ENCODE data around the gene STXBP4.

GRCh38 chr17:54937018-54937417 is 31.5 kb upstream of the STXBP4 start:
- no peak for TF ChIP-seq GATA2 (IDR thresholded peaks at IDR 0.05; ENCODE audit: insufficient read depth, insufficient read length, low read depth, low read length)
- no peak for TF ChIP-seq EZH2 (IDR thresholded peaks at IDR 0.05; ENCODE audit: borderline replicate concordance, low read depth, low read length, severe bottlenecking)
- no peak for TF ChIP-seq POLR2AphosphoS5 (IDR thresholded peaks at IDR 0.05; ENCODE audit: insufficient read depth, low read depth, low read length)
- no peak for TF ChIP-seq CTCF (IDR thresholded peaks at IDR 0.05; ENCODE audit: extremely low read depth in 1 of 2, insufficient read depth in 1 of 2, low read depth in 1 of 2, low read length in 2 of 2)
